ENCODE data around the gene RBMS2. TPM values are rescaled to one million over a fixed set of nuclear protein-coding genes. Genes with fewer than 3 reads are reported as not detected.

The RBMS2 gene
- total and polyA plus RNA-seq, 2 experiments from 2014 or later = 28.7 TPM

- no peak overlapping the region for H3K4me2 ChIP-seq (ENCODE audit: unreplicated experiment)
- no peak overlapping the region for H3K27ac ChIP-seq
- H3K27me3 ChIP-seq (replicated peaks; ENCODE audit: insufficient read depth) = no peaks in the 10 kb centered on the region
- H3K36me3 ChIP-seq (ENCODE audit: low read depth) = peaks cover 62% of the 10 kb centered on the region
- 97% methylated on average over 15 of the region's 15 CpGs for WGBS, 2 experiments (ENCODE audit: low coverage in 1 of 2, low lambda C conversion rate in 2 of 2, missing lambda C conversion rate in 2 of 2)
- no peaks in the 10 kb centered on the region for H3K9me3 ChIP-seq (ENCODE audit: low read depth)
- no peak overlapping the region for H3K4me3 ChIP-seq
- H3K4me1 ChIP-seq (ENCODE audit: insufficient read depth) = peaks cover 11% of the 10 kb centered on the region
- in situ Hi-C loops (cut with MboI) = no loop called here
- peaks cover 3% of the 10 kb centered on the region; the same call in 1 of the 2 replicates for H3K79me2 ChIP-seq (ENCODE audit: insufficient read depth)
- no peak overlapping the region for H2AFZ ChIP-seq
- H3K9ac ChIP-seq = no peak overlapping the region
- DNase-seq = no peak
- peaks cover 59% of the 10 kb centered on the region for H3F3A ChIP-seq (ENCODE audit: insufficient read depth)
- TF ChIP-seq EZH2 (IDR thresholded peaks at IDR 0.05; ENCODE audit: insufficient read depth, poor library complexity, severe bottlenecking) (no peak), EZH2phosphoT487 (IDR thresholded peaks at IDR 0.05; ENCODE audit: insufficient read depth, low read depth) (no peak)
- no peaks in the 10 kb centered on the region for H3K9me2 ChIP-seq (ENCODE audit: insufficient read depth)
- H4K20me1 ChIP-seq (ENCODE audit: insufficient read depth) = no peaks in the 10 kb centered on the region
Measured at GRCh38 chr12:56599041-56599440, 77.4 kb downstream of the RBMS2 start.

GRCh38 chr12:56599797-56600196, 78.2 kb downstream of the RBMS2 start:
- no peaks in the 10 kb centered on the region for H3K9me3 ChIP-seq (ENCODE audit: low read depth)

GRCh38 chr12:56600753-56601152, 79.1 kb downstream of the RBMS2 start:
- DNase-seq = no peak
- in situ Hi-C loops (cut with MboI) = no loop called here

More at GRCh38 chr12:56599797-56600196, 78.2 kb downstream of the RBMS2 start:
- H3K9ac ChIP-seq = no peak overlapping the region
- H2AFZ ChIP-seq = no peak overlapping the region
- DNase-seq = no peak
- H3K27me3 ChIP-seq (replicated peaks; ENCODE audit: insufficient read depth) = no peaks in the 10 kb centered on the region
- H3K36me3 ChIP-seq (ENCODE audit: low read depth) = peaks cover 69% of the 10 kb centered on the region
- no peak overlapping the region for H3K4me2 ChIP-seq (ENCODE audit: unreplicated experiment)
- H4K20me1 ChIP-seq (ENCODE audit: insufficient read depth) = no peaks in the 10 kb centered on the region
- TF ChIP-seq EZH2phosphoT487 (IDR thresholded peaks at IDR 0.05; ENCODE audit: insufficient read depth, low read depth) (no peak), EZH2 (IDR thresholded peaks at IDR 0.05; ENCODE audit: insufficient read depth, poor library complexity, severe bottlenecking) (no peak)
- peaks cover 53% of the 10 kb centered on the region for H3F3A ChIP-seq (ENCODE audit: insufficient read depth)
- 85% methylated on average over 9 to 10 of the region's 10 CpGs for WGBS, 2 experiments (ENCODE audit: low coverage in 1 of 2, low lambda C conversion rate in 2 of 2, missing lambda C conversion rate in 2 of 2)
- H3K4me3 ChIP-seq = no peak overlapping the region
- peaks cover 3% of the 10 kb centered on the region; the same call in 1 of the 2 replicates for H3K79me2 ChIP-seq (ENCODE audit: insufficient read depth)
- in situ Hi-C loops (cut with MboI) = no loop called here
- H3K9me2 ChIP-seq (ENCODE audit: insufficient read depth) = no peaks in the 10 kb centered on the region
- no peak overlapping the region for H3K27ac ChIP-seq
- H3K4me1 ChIP-seq (ENCODE audit: insufficient read depth) = peaks cover 3% of the 10 kb centered on the region

GRCh38 chr12:56601503-56601902, 79.9 kb downstream of the RBMS2 start:
- Histone ChIP-seq H3K36me3 (ENCODE audit: low read depth) (peaks cover 83% of the 10 kb centered on the region), H3K9me2 (ENCODE audit: insufficient read depth) (no peaks in the 10 kb centered on the region), H3F3A (ENCODE audit: insufficient read depth) (peaks cover 47% of the 10 kb centered on the region; the same call in 1 of the 2 replicates), H3K9me3 (ENCODE audit: low read depth) (no peaks in the 10 kb centered on the region), H3K27me3 (replicated peaks; ENCODE audit: insufficient read depth) (no peaks in the 10 kb centered on the region), H3K4me1 (ENCODE audit: insufficient read depth) (no peaks in the 10 kb centered on the region), H3K27ac (no peak overlapping the region), H3K79me2 (ENCODE audit: insufficient read depth) (peaks cover 9% of the 10 kb centered on the region), H4K20me1 (ENCODE audit: insufficient read depth) (no peaks in the 10 kb centered on the region), H2AFZ (no peak overlapping the region), H3K4me2 (ENCODE audit: unreplicated experiment) (no peak overlapping the region), H3K9ac (no peak overlapping the region), H3K4me3 (no peak overlapping the region)
- DNase-seq = peak; percentile 34
- 67 to 80% methylated on average over 3 of the region's 3 CpGs for WGBS, 2 experiments (ENCODE audit: low coverage in 1 of 2, low lambda C conversion rate in 2 of 2, missing lambda C conversion rate in 2 of 2)
- no peak for TF ChIP-seq EZH2phosphoT487 (IDR thresholded peaks at IDR 0.05; ENCODE audit: insufficient read depth, low read depth)
- TF ChIP-seq EZH2 (IDR thresholded peaks at IDR 0.05; ENCODE audit: insufficient read depth, poor library complexity, severe bottlenecking) = no peak
- in situ Hi-C loops (cut with MboI) = no loop called here

More at GRCh38 chr12:56600753-56601152, 79.1 kb downstream of the RBMS2 start:
- no peak overlapping the region for H3K9ac ChIP-seq
- no peaks in the 10 kb centered on the region for H3K9me3 ChIP-seq (ENCODE audit: low read depth)
- H3K27me3 ChIP-seq (replicated peaks; ENCODE audit: insufficient read depth) = no peaks in the 10 kb centered on the region
- no peak overlapping the region for H3K27ac ChIP-seq
- H3K4me1 ChIP-seq (ENCODE audit: insufficient read depth) = no peaks in the 10 kb centered on the region
- TF ChIP-seq EZH2 (IDR thresholded peaks at IDR 0.05; ENCODE audit: insufficient read depth, poor library complexity, severe bottlenecking) (no peak), EZH2phosphoT487 (IDR thresholded peaks at IDR 0.05; ENCODE audit: insufficient read depth, low read depth) (no peak)
- H3F3A ChIP-seq (ENCODE audit: insufficient read depth) = peaks cover 44% of the 10 kb centered on the region
- 90 to 92% methylated on average over 6 of the region's 6 CpGs for WGBS, 2 experiments (ENCODE audit: low coverage in 1 of 2, low lambda C conversion rate in 2 of 2, missing lambda C conversion rate in 2 of 2)
- H4K20me1 ChIP-seq (ENCODE audit: insufficient read depth) = no peaks in the 10 kb centered on the region
- peaks cover 5% of the 10 kb centered on the region for H3K79me2 ChIP-seq (ENCODE audit: insufficient read depth)
- H3K4me3 ChIP-seq = no peak overlapping the region
- no peaks in the 10 kb centered on the region for H3K9me2 ChIP-seq (ENCODE audit: insufficient read depth)
- peaks cover 77% of the 10 kb centered on the region for H3K36me3 ChIP-seq (ENCODE audit: low read depth)
- H2AFZ ChIP-seq = no peak overlapping the region
- no peak overlapping the region for H3K4me2 ChIP-seq (ENCODE audit: unreplicated experiment)

All from GM23248 (cell line).